ENCODE measurements around the gene NT5E. TPM values are rescaled to one million over a fixed set of nuclear protein-coding genes. Genes with fewer than 3 reads are reported as not detected.
A peak's percentile ranks its signal among the peaks of the same experiment; 100 is the strongest.

The NT5E gene
- total RNA-seq, 2 experiments from 2014 or later = 5.2 to 6.7 TPM

DNA sequence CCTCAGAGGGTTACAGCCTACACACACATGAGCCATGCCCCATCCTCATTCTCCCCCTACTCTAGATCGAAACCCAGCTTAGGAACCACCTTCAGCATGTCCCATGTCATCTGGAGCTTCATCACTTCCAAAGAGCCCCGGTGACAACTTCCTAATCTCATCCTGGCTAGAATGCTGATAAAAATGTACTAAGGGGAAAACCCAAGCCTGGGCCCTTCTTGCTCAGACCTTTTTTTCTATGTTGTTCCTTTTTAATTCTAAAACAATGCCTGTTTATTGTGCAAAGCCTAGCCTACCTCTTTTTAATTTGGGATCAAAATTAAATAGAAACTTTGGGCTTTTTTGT lies 44.1 kb upstream of the NT5E start:
- H3K36me3 Mint-ChIP-seq (ENCODE audit: low read depth) = no peaks in the 10 kb centered on the region
- intact Hi-C loops (cut with micrococcal nuclease) = no loop called here
- no peak overlapping the region for H3K4me3 Mint-ChIP-seq
- no peak for DNase-seq
- H3K4me1 Mint-ChIP-seq (ENCODE audit: low read depth) = peaks cover 57% of the 10 kb centered on the region
- TF ChIP-seq, protein P1, sequence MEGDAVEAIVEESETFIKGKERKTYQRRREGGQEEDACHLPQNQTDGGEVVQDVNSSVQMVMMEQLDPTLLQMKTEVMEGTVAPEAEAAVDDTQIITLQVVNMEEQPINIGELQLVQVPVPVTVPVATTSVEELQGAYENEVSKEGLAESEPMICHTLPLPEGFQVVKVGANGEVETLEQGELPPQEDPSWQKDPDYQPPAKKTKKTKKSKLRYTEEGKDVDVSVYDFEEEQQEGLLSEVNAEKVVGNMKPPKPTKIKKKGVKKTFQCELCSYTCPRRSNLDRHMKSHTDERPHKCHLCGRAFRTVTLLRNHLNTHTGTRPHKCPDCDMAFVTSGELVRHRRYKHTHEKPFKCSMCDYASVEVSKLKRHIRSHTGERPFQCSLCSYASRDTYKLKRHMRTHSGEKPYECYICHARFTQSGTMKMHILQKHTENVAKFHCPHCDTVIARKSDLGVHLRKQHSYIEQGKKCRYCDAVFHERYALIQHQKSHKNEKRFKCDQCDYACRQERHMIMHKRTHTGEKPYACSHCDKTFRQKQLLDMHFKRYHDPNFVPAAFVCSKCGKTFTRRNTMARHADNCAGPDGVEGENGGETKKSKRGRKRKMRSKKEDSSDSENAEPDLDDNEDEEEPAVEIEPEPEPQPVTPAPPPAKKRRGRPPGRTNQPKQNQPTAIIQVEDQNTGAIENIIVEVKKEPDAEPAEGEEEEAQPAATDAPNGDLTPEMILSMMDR (IDR thresholded peaks at IDR 0.05) = no peak
- ChIA-PET POLR2A (no interaction called here), CTCF (no interaction called here)
- H3K27me3 Mint-ChIP-seq = no peaks in the 10 kb centered on the region
- H3K27ac Mint-ChIP-seq = no peak overlapping the region
- H3K9me3 Mint-ChIP-seq = no peaks in the 10 kb centered on the region
- ATAC-seq = no peak

DNA sequence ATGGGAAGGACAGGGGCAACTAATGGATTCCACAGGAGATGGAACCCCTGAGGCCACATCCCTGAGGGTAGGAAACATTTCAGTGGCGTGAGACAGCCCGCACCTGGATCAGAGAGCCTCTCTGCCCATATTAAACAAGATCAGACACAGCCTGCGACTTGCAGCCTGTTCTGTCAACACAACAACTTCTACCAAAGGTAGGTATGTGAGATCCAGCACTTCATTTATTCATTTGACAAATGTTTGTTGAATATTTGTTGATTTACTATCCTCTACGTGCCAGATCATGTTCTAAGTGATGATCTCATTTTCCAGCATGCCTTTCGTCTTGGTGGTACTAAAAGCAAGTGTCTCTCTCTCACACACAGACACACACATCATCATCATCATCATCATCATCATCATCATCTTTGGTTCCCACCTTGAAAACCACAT lies 43.2 kb upstream of the NT5E start:
- Mint-ChIP-seq H3K4me1 (ENCODE audit: low read depth) (peaks cover 51% of the 10 kb centered on the region), H3K4me3 (no peak overlapping the region), H3K27ac (no peak overlapping the region), H3K36me3 (ENCODE audit: low read depth) (no peaks in the 10 kb centered on the region), H3K27me3 (no peaks in the 10 kb centered on the region), H3K9me3 (no peaks in the 10 kb centered on the region)
- ChIA-PET POLR2A (no interaction called here), CTCF (no interaction called here)
- DNase-seq (no peak), ATAC-seq (no peak)
- intact Hi-C loops (cut with micrococcal nuclease) = no loop called here
- TF ChIP-seq, protein P1 (IDR thresholded peaks at IDR 0.05) = no peak

DNA sequence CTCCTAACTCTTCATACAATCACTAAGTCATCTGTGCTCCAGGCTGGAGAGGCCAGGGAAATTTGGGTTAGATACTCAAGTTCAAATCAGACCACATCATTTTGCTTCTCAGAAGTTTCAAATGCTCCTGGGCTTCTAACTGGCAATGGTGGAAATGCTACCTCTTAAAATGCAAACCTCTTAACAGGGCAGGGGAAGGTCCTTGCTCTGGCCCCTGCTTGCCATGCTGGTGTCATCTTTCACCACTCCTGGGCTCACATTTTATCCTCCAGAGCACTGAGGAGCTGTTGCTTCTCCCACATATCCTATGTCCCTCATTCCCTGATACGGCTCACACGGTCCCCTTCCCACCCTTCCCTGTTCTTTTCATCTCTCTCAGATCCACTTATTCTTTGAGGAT lies 41.8 kb upstream of the NT5E start:
- Mint-ChIP-seq H3K4me1 (ENCODE audit: low read depth) (peaks cover 40% of the 10 kb centered on the region), H3K4me3 (no peak overlapping the region), H3K36me3 (ENCODE audit: low read depth) (no peaks in the 10 kb centered on the region), H3K27me3 (no peaks in the 10 kb centered on the region), H3K27ac (no peak overlapping the region), H3K9me3 (no peaks in the 10 kb centered on the region)
- ATAC-seq (no peak), DNase-seq (no peak)
- ChIA-PET POLR2A (no interaction called here), CTCF (no interaction called here)
- TF ChIP-seq, protein P1 (IDR thresholded peaks at IDR 0.05) = no peak
- intact Hi-C loops (cut with micrococcal nuclease) = no loop called here

DNA sequence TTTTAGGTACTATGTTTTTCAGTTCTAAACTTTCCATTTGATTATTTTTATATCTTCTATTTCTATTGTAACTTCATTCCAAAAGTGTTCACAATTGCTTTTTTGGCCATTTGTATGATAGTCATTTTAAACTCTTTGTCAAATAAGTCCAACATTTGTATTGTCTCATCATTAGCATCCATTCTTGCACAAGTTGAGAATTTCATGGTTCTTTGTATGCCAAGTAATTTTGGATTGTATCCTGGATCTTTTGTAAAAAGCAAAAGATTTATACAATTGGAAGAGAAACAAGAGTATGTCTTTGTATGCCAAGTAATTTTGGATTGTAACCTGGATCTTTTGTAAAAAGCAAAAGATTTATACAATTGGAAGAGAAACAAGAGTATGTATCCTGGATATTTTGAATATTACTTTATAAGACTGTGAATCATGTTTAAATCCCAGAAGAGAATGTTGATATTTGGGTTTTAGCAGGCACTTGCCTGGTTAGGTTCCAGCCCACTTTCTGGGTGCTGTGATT lies 36.9 kb upstream of the NT5E start:
- CTCF ChIA-PET = interaction anchor here (1.0 kb wide), 1 partner anchor 9 kb away, joined by 3 read pairs; no protein-coding TSS in a partner anchor
- no peaks in the 10 kb centered on the region for H3K27me3 Mint-ChIP-seq
- H3K9me3 Mint-ChIP-seq = no peaks in the 10 kb centered on the region
- no peak overlapping the region for H3K4me3 Mint-ChIP-seq
- intact Hi-C loops (cut with micrococcal nuclease) = no loop called here
- ATAC-seq (no peak), DNase-seq (no peak)
- TF ChIP-seq, protein P1 (IDR thresholded peaks at IDR 0.05) = no peak
- POLR2A ChIA-PET = no interaction called here
- no peaks in the 10 kb centered on the region for H3K36me3 Mint-ChIP-seq (ENCODE audit: low read depth)
- no peak overlapping the region for H3K27ac Mint-ChIP-seq
- H3K4me1 Mint-ChIP-seq (ENCODE audit: low read depth) = peaks cover 19% of the 10 kb centered on the region

DNA sequence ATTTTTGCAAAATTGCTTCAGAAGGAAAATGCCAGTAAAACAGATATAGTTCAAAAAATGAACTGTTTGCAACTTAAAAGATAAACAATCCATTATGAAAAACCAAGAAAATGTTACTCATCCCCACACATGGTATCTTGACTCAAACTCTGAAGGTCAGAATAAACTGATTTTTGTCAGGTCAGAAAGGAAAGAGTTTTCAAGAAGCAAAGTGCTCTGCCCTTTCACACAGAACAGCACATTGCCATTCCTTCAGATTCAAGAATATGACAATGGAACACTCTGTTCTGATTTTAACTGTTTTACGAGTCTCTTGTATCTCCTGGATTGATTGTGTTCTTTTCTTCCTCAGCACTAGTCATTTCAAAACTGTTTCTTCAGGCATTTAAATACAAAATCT lies 33.8 kb upstream of the NT5E start:
- peaks cover 35% of the 10 kb centered on the region for H3K4me1 Mint-ChIP-seq (ENCODE audit: low read depth)
- POLR2A ChIA-PET = interaction anchor here (0.7 kb wide), 1 partner anchor 247 kb away, joined by 4 read pairs; no protein-coding TSS in a partner anchor
- no peaks in the 10 kb centered on the region for H3K27me3 Mint-ChIP-seq
- DNase-seq = no peak
- no peaks in the 10 kb centered on the region for H3K9me3 Mint-ChIP-seq
- no peaks in the 10 kb centered on the region for H3K36me3 Mint-ChIP-seq (ENCODE audit: low read depth)
- CTCF ChIA-PET = no interaction called here
- ATAC-seq = peak; percentile 45
- H3K27ac Mint-ChIP-seq = peak overlapping the region; percentile 41
- no peak overlapping the region for H3K4me3 Mint-ChIP-seq
- TF ChIP-seq, protein P1 (IDR thresholded peaks at IDR 0.05) = no peak
- intact Hi-C loops (cut with micrococcal nuclease) = no loop called here

Measured in activated CD8-positive, alpha-beta T cell treated with anti-CD3 and anti-CD28 coated beads for 36 hours (primary cell).